ENCODE data around the gene ITSN1.

GRCh38 chr21:33945652-33946270, 303.5 kb downstream of the ITSN1 start:
- no peak for TF ChIP-seq RAD21 (conservative IDR thresholded peaks at IDR 0.05)
- TF ChIP-seq CTCF (IDR thresholded peaks at IDR 0.05; ENCODE audit: poor library complexity, severe bottlenecking), result no peak
- no peak for TF ChIP-seq EP300 (conservative IDR thresholded peaks at IDR 0.05; ENCODE audit: poor library complexity, severe bottlenecking)
- TF ChIP-seq REST (IDR thresholded peaks at IDR 0.05; ENCODE audit: borderline replicate concordance), result no peak
- TF ChIP-seq POLR2AphosphoS5 (IDR thresholded peaks at IDR 0.05), result no peak
